ENCODE data around the gene ZNF600. TPM values are rescaled to one million over a fixed set of nuclear protein-coding genes. Genes with fewer than 3 reads are reported as not detected.
"Not testable (repeated sequence)": the region's sequence is repeated elsewhere in the genome, so short reads cannot be mapped to it uniquely, and the experiment has no call there.

ZNF600 gene
- total RNA-seq, 1 donor from 2014 or later = 3.7 TPM

DNA sequence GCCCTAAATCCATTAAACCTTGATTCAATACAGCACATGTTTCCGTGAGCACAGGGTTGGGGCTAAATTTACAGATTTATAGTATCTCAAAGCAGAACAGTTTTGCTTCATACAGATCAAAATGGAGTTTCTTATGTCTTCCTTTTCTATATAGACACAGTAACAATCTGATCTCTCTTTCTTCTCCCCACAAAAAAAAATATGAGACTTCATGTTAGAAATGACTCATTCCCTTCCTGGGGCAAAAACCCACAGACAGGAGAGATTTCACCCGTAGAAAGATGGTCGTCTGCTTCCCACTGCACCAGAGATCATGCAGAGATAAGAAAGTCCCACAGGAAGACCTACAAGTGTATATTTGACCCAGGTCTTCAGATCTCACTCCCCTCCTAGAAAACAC is 44.1 kb downstream of the ZNF600 start:
- DNase-seq (ENCODE audit: low read depth, low spot score) = no peak

DNA sequence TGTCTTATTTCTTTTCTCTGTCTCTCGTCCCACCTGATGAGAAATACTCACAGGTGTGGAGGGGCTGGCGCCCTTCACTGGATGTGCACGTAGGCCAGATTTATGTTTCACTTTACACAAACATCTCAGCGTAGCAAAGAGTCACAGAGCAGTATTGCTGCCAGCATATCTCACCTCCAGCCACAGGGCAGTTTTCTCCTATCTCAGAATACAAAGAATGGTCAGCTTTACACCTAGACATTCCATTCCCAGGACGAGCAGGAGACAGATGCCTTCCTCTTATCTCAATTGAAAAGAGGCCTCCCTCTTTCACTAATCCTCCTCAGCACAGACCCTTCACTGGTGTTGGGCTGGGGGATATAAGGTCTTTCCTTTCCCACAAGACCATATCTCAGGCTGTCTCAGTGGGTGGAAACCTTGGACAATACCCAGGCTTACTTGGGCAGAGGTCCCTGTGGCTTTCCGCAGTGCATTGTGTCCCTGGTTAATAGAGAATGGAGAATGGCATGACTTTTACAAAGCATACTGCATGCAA is 44.6 kb downstream of the ZNF600 start:
- no peak for DNase-seq (ENCODE audit: low read depth, low spot score)

DNA sequence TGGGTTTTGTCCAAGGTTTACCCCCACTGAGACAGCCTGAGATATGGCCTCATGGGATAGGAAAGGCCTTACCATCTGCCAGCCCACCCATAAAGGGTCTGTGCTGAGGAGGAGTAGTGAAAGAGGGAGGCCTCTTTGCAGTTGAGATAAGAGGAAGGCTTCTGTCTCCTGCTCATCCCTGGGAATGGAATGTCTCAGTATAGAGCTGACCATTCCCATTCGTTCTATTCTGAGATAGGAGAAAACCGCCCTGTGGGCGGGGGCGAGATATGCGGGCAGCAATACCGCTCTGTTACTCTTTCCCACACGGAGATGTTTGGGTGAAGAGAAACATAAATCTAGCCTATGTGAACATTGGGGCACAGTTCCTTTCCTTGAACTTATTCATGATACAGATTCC is 45.2 kb downstream of the ZNF600 start:
- not testable (repeated sequence) for DNase-seq (ENCODE audit: low read depth, low spot score)

DNA sequence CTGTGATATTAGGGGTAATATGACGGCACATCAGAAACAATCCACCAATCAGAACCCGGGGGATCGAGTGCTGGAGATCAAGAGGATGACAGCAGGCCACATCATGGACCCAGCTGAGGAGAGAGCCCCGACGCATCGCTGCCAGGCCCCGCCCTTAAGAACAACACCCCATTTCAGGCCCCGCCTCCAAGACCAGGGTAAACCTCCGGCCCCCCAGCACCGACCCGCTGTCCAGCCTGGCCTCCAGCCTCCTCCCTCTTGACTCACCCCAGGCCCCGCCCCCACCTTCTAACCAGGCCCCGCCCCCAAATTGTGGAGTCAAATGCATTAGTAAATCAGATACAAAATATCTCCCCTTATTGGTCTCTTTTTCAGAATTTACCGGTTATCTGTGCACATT is 47.0 kb downstream of the ZNF600 start:
- DNase-seq (ENCODE audit: low read depth, low spot score) = no peak

DNA sequence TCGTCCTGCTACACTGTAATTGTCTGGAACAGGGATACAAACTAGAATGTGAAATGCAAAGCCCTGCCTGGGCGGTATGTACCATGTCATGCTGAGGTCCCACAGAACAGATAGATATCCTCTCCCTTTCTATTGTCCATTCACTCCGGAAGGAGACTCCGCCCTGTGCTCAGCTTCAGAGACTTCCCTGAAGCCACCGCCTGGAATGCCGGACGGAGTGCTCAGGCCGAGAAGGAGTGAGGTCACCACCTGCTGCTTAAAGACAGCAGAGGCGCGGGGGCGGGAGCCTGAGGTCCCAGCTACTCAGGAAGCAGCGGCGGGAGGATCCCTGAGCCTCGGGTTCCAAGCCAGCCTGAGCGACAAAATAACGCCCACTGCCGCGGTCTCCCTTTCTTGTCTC is 50.9 kb downstream of the ZNF600 start:
- DNase-seq (ENCODE audit: low read depth, low spot score) = peak; percentile 52

DNA sequence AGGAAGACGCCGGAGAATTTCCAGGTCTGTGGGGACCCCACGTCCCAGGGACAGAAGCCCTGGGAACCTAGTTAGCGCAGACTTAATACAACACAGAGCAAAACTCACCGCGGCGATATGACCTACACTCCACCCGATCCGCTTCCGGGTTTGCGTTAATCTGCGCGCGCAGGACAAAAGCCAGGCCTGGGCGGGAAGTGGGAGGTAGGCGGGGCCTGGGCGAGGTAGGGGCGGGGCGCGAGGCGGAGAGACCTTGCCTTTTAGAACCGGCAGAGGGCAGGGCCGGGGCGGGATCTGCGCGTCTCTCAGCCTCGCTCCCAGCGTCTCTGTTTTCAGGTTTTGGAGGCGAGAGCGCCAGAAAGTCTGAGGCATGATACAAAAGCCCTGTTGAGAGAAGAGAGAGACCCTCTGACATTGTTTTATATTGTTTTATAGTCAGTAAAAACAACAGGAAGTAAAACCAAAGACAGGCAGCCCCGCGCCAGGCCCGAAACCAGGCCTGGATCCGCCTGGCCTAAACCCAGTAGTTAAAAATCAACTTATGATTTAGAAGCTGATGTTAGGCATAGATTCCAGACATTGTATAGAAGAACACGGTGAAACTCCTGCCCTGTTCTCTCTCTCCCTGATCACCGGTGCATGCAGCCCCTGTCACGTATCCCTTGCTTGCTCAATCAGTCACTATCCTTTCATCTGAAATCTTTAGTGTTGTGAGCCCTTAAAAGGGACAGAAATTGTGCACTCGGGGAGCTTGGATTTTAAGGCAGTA is 51.5 kb downstream of the ZNF600 start, which contains the start of gene ZNF611:
TSS of gene ZNF611 (minus strand) at position 152 of the 769 bp plus-strand sequence. CDS start 19,150 bp downstream, outside the sequence.
- DNase-seq (ENCODE audit: low read depth, low spot score) = peak; percentile 84

DNA sequence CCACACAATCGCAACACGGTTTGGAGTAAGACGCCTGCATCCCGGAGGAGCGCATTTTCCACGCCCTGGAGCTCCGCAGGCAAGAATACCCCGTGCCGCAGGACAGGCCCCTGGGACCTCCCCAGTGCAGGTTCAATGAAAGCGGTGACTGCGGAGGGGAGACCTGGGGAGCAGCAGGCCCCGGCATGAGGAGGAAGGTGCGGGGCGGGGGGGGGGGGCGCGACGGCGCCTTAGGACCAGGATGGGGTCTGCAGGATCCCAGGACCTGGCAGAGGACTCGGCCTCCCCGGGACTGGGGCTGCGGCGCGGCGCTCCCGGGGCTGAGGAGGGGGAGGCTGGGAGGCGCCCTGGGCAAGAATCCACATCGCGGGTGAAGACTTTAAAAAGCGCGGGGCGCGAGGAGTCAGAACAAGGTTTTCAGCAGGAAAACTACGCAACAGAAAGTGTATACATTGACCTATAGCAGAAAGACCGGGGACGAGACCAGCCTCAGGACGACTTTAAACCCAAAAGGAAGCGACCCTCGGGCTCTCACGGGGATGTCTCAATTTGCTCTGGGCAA is 52.2 kb downstream of the ZNF600 start:
- DNase-seq (ENCODE audit: low read depth, low spot score) = no peak

DNA sequence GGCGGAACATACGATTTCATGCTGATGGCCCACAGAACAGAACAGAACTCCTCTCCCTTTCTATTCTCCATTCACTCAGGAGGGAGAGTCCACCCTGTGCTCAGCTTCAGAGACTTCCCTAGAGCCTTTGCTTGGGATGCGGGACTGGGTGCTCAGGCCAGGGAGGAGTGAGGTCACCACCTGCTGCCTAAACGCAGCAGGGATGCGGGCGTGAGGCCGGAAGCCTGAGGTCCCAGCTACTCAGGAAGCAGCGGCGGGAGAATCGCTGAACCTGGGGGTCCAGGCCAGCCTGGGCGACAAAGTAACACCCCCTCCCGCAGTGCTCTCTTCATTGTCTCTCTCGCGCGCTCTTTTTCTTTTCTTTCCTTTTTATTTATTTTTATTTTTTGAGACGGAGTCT is 60.5 kb downstream of the ZNF600 start:
- not testable (repeated sequence) for DNase-seq (ENCODE audit: low read depth, low spot score)

DNA sequence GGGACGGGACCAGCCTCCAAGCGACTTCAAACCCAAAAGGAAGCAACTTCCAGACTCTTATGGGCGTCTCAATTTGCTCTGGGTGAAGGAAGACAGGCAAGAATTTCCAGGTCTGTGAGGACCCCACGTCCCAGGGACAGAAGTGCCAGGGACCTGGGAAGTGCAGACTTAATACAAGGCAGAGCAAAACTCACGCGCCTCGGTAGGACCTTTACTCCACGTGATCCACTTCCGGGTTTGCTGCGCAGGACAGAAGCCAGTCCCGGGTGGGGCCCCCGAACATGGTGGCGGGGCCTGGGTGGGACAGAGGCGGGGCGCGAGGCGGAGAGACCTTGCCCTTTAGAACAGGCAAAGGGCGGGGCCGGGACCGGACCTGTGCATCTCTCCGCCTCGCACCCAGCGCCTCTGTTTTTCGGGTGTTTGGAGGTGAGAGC is 61.0 kb downstream of the ZNF600 start:
- no peak for DNase-seq (ENCODE audit: low read depth, low spot score)

DNA sequence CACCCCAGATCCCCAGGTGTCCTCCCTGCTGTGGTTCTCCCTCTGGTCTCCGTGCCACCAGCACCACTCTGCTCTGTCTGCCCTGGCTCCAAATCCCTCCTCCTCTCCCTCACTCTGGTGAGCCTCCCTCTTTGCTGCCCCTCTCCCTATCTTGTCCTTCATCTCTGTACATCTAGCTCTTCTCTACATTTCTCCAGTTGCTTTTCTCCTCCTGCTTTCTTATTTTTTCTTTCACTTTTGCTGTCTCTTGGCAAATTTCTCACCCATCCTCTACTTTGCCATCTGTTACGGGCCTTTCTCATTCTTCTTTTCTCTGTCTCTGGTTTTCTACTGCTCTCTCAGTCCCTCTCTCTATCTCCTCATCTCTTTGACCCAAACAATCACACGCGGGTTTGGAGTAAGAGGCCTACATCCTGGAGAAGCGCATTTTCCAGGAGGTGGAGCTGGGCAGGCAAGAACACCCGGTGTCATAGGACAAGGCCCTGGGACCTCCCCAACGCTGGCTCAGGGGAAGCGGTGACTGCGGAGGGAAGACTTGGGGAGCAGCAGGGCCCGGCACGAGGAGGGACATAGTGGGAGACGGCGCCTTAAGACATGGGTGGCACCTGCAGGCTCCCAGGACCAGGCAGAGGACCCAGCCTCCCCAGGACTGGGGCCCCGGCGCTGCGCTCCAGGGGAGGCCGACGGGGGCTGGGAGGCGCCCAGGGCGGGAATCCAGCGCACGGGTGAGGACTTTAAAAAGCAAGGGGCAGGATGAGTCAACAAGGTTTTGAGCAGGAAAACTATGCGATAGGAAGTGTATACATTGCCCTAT is 61.7 kb downstream of the ZNF600 start:
- no peak for DNase-seq (ENCODE audit: low read depth, low spot score)

DNA sequence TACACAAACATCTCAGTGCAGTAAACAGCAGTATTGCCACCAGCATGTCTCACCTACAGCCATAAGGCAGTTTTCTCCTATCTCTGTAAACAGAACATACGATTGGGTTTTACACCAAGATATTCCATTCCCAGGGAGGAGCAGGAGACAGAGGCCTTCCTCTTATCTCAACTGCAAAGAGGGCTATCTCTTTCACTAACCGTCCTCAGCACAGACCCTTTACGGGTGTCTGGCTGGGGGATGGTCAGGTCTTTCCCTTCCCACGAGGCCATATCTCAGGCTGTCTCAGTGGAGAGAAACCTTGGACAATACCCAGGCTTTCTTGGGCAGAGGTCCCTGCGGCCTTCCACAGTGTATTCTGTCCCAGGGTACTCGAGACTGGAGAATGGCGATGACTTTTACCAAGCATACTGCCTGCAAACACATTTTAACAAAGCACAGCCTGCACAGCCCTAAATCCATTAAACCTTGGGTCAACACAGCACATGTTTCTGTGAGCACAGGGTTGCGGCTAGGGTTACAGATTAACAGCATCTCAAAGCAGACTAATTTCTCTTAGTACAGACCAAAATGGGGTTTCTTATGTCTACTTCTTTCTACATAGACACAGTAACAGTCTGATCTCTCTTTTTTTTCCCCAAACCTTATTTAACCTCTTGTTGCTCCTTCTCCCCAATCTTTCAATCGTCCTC is 62.5 kb downstream of the ZNF600 start:
- DNase-seq (ENCODE audit: low read depth, low spot score) = not testable (repeated sequence)

DNA sequence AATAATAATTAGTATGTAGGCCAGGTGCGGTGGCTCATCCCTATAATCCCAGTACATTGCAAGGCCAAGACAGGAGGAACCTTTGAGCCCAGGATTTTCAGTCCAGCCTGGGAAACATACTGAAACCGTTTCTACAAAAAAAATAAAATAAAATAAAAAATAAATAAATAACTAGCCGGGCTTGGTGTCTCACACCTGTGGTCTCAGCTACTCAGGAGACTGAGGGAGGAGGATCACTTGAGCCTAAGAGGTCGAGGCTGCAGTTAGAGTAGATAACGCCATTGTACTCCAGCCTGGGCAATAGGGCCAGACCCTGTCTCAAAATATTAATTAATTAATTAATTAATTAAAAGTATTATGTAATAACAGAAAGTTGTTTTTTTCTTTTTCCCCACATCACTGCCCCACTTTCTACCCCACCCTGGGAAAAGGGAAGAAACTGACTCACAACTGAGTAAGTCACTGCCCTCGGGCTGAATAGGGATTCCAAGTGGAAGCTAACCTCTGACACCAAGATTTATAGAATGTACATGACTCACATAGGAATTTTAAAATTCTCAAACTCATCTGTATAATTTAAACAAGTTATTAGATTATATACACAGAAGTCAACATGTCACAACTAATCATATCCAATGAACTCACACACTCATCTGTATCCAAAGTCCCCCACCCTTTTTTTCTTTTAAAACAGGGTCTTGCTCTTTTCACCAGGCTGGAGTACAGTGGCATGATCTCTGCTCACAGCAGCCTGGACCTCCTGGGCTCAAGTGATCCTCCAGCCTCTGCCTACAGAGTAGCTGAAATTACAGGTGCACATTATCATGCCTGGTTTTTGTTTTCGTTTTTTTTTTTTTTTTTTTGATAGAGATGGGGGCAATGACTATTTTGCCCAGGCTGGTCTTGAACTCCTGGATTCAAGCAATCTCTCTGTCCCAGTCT is 64.3 kb downstream of the ZNF600 start:
- peak; percentile 81 for DNase-seq (ENCODE audit: low read depth, low spot score)

DNA sequence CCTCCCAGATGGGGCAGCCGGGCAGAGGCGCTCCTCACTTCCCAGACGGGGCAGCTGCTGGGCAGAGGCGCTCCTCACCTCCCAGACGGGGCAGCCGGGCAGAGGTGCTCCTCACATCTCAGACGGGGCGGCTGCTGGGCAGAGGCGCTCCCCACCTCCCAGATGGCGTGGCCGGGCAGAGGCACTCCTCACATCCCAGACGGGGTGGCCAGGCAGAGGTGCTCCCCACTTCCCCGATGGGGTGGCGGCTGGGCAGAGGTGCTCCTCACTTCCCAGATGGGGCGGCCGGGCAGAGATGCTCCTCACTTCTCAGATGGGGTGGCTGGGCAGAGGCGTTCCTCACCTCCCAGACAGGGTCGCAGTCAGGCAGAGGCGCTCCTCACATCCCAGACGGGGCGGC is 66.0 kb downstream of the ZNF600 start:
- DNase-seq (ENCODE audit: low read depth, low spot score) = not testable (repeated sequence)

DNA sequence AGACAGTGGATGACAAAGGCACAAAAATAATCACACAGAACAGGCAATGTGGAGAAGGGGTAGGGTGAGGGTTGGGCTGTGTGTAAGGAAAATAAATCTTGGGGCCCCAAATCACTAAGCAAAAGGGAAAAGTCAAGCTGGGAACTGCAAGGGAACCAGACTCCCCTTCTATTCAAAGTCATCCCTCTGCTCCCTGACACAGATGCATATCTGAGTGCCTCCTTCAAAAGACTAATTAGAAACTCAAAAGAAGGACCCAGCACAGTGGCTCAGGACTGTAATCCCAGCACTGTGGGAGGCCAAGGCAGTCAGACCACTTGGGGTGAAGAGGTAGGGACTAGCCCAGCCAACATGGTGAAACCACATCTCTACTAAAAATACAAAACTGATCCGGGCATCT is 70.1 kb downstream of the ZNF600 start:
- DNase-seq (ENCODE audit: low read depth, low spot score) = no peak

DNA sequence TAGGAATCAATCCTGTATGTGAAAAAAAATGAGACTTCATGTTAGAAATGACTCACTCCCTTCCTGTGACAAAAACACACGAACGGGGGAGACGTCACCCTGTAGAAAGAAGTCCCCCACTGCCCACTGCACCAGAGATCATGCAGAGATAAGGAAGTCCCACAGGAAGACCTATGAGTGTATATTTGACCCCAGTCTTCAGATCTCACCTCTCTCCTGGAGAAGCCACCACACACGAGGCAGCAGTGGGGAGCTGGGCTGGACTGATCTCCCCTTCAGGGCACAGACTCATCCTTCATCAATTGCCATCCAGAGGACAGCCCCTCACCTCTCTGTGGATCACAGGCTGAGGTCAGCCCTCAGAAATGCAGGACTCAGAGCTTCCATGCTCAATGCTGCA is 70.7 kb downstream of the ZNF600 start:
- peak; percentile 11 for DNase-seq (ENCODE audit: low read depth, low spot score)

DNA sequence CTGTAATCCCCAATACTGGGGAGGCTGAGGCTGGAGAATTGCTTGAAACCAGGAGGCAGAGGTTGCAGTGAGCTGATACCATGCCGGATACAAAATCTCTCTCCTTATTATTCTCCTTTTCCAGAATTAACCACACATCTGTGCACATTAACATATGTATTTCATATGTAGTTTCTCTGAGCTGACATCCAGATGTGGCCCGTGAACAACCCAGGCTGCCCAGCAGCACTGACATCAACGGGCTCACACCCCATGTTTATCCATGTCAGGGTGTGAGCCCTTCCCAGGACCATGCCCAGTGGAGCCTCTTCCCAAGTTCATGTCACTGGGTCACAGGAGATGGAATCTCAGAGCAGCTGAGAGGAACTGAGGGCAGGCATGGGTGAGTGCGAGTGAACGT is 71.3 kb downstream of the ZNF600 start:
- not testable (repeated sequence) for DNase-seq (ENCODE audit: low read depth, low spot score)

Data from pulmonary artery endothelial cell (primary cell).